GM12878 (cell line): Measurements from ENCODE around the gene NSUN5. TPM values are rescaled to one million over a fixed set of nuclear protein-coding genes. Genes with fewer than 3 reads are reported as not detected.

Source experiments
- ATAC-seq: fragments of 200-7000 bp; cut with Tn5 transposase; 3 replicates; pipeline ENCODE4 v1.9.1; 2020; ENCODE audit warnings: mild to moderate bottlenecking, moderate library complexity
- BruUV-seq: library from RNA; stranded (reverse); fragments of 400-500 nt; replicated peaks from 2 replicates; lab custom pipeline; 2021; lab: Mats Ljungman, UMichigan
- CTCF ChIA-PET: fragments of 300-600 bp; sonication (Branson Sonifier 250); formaldehyde crosslinking; extraction: SDS; loops from one replicate; lab custom pipeline; 2021; ENCODE audit warnings: inconsistent platforms; lab: Yijun Ruan, JAX
- POLR2A ChIA-PET: fragments of 350-600 bp; formaldehyde crosslinking; extraction: SDS; loops from one replicate; lab custom pipeline; 2021; ENCODE audit warnings: inconsistent platforms; lab: Charles Lee
- RAD21 ChIA-PET: fragments of 300-600 bp; sonication (Branson Sonifier 250); formaldehyde crosslinking; loops from one replicate; lab custom pipeline; 2023; ENCODE audit warnings: antibody characterized with exemption; ENCODE audit not compliant: unreplicated experiment; lab: Charles Lee
- SMC1A ChIA-PET: fragments of 300-600 bp; sonication (Branson Sonifier 250); formaldehyde crosslinking; loops from one replicate; lab custom pipeline; 2023; ENCODE audit not compliant: unreplicated experiment, uncharacterized antibody; lab: Charles Lee
- DNase-seq: peaks from one replicate; pipeline ENCODE4 v3.0.0-alpha.2; 2011; ENCODE audit warnings: low read depth, low spot score
- FAIRE-seq: peaks from 3 replicates; lab custom pipeline; 2011; peaks lifted over from hg19 to GRCh38; lab: Jason Lieb, UNC
- H2AFZ ChIP-seq: 2 replicates; pipeline ENCODE4 v1.6.0; 2011; ENCODE audit warnings: low read depth, low read length, control low read depth; ENCODE audit not compliant: control insufficient read depth
- H3K27ac ChIP-seq: 2 replicates; pipeline ENCODE4 v1.5.1; 2011; ENCODE audit warnings: control low read depth; ENCODE audit not compliant: control insufficient read depth, insufficient read depth
- H3K27me3 ChIP-seq, 2 experiments: replicated peaks in 1 of 2; 2 replicates each; pipeline versions ENCODE4 v1.6.0 to v1.6.1; 2011; ENCODE audit warnings: low read length in 1 of 2; ENCODE audit not compliant: control insufficient read depth in 2 of 2, insufficient read depth in 2 of 2
- H3K36me3 ChIP-seq, 2 experiments: 2 replicates each; pipeline ENCODE4 v1.5.1; 2011; ENCODE audit warnings: low read length in 1 of 2; ENCODE audit not compliant: control insufficient read depth in 2 of 2, insufficient read depth in 2 of 2
- H3K4me1 ChIP-seq: 2 replicates; pipeline ENCODE4 v1.6.1; 2011; ENCODE audit warnings: mild to moderate bottlenecking, low read length, moderate library complexity, mixed read lengths; ENCODE audit not compliant: control insufficient read depth, insufficient read depth
- H3K4me2 ChIP-seq: 2 replicates; pipeline ENCODE4 v1.6.0; 2011; ENCODE audit warnings: control low read depth; ENCODE audit not compliant: control insufficient read depth, insufficient read depth
- H3K4me3 ChIP-seq: fragments of 200-600 bp; sonication (generic); 2 replicates; pipeline ENCODE4 v1.5.1; 2016
- H3K79me2 ChIP-seq: 2 replicates; pipeline ENCODE4 v1.6.0; 2011; ENCODE audit warnings: low read length; ENCODE audit not compliant: control insufficient read depth, insufficient read depth
- H3K9ac ChIP-seq: 2 replicates; pipeline ENCODE4 v1.8.0; 2011; ENCODE audit warnings: low read length, control low read depth, mixed read lengths; ENCODE audit not compliant: control insufficient read depth, insufficient read depth
- H3K9me3 ChIP-seq: replicated peaks from 3 replicates; pipeline ENCODE4 v1.5.1; 2011; ENCODE audit warnings: mild to moderate bottlenecking, low read length; ENCODE audit not compliant: control insufficient read depth, insufficient read depth
- H4K20me1 ChIP-seq: 2 replicates; pipeline ENCODE4 v1.6.0; 2011; ENCODE audit not compliant: control insufficient read depth, insufficient read depth
- CHD4 ChIP-seq: fragments of 200-600 bp; sonication (generic); IDR thresholded peaks from 2 replicates; pipeline ENCODE4 v1.6.1; 2016; ENCODE audit warnings: mild to moderate bottlenecking
- FOS ChIP-seq: IDR thresholded peaks from 3 replicates; pipeline ENCODE4 v1.6.1; 2011; ENCODE audit warnings: borderline replicate concordance; ENCODE audit not compliant: insufficient read length; ENCODE audit errors: extremely low read depth
- PML ChIP-seq: IDR thresholded peaks from 2 replicates; pipeline ENCODE4 v1.6.1; 2012; ENCODE audit warnings: low read length, inconsistent platforms
- ZNF622 ChIP-seq: fragments of 450-650 bp; IDR thresholded peaks from 2 replicates; pipeline ENCODE4 v1.6.1; 2017; ENCODE audit warnings: mild to moderate bottlenecking, inconsistent platforms
- WGBS: methylation state at CpG from one replicate; pipeline ENCODE4 v1.1.6; 2016; ENCODE audit warnings: low lambda C conversion rate; ENCODE audit not compliant: insufficient replicate concordance, insufficient coverage; ENCODE audit errors: missing lambda C conversion rate; 5-methylcytosine and 5-hydroxymethylcytosine counted together
- in situ Hi-C: fragments of 300-500 bp; cut with MboI; formaldehyde crosslinking; loops from 9 replicates; pipeline ENCODE4 v1.14.3; 2018; ENCODE audit warnings: mixed read lengths
- intact Hi-C: fragments of 100-400 bp; cut with micrococcal nuclease; formaldehyde crosslinking; loops from one replicate; pipeline ENCODE4 v1.14.2; 2022; ENCODE audit not compliant: unreplicated experiment
- polyA plus RNA-seq, 11 experiments: library from polyadenylated mRNA; depleted of rRNA in 4 of 11; unstranded in 6 of 11; stranded (reverse) in 5 of 11; fragments of >200 nt; fragmentation: Nextera tagmentation in 4 of 11; fragmentation: Illumina TruSeq in 1 of 11; extraction: Ambion mirVana in 4 of 11; extraction: Trizol in 1 of 11; gene quantifications; 1 replicate in 1 of 11; 2 replicates in 10 of 11; pipeline versions ENCODE4 v1.2.1 to v1.2.3, GENCODE V29; 2011 to 2016; ENCODE audit warnings: inconsistent platforms in 2 of 11, missing spikeins in 2 of 11, low read depth in 1 of 11
- total RNA-seq, 4 experiments: library from RNA; depleted of rRNA in 3 of 4; stranded (reverse); fragments of >200 nt in 3 of 4; fragmentation: Illumina TruSeq in 1 of 4; extraction: Trizol in 1 of 4; gene quantifications; 2 replicates each; pipeline versions ENCODE4 v1.2.1 to v1.2.3, GENCODE V29; 2013 to 2021
- TF ChIP-seq, protein P1 (sequence below): fragments of 450-650 bp; IDR thresholded peaks from 2 replicates; pipeline ENCODE4 v1.6.1; 2016; ENCODE audit warnings: mild to moderate bottlenecking

The NSUN5 gene
- total and polyA plus RNA-seq, 10 of the 15 experiments (the other 5 are each of a cell fraction or from before 2014, with no cell fraction given), result 2.0 to 63.4 (median 38.2) TPM

DNA sequence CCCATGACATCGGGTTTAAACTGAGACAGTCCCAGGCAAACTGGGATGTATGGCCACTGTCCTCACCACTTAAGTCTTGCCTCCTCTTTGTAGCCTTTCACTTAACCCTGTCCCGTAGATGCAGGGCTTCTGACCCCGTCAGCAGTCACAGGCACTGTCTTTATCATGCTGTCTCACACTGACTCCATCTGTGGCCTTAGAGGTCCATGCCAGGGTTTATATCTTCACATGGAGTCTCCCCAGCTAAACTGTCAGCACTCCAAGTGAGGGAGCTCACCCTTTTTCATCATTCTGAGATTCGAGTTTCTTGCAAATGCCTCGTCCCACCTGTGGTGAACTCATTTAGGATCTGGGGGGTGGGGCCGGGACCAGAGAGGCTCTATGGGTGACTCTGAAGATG lies 22.1 kb upstream of the NSUN5 start (continued):
- TF ChIP-seq, protein P1, sequence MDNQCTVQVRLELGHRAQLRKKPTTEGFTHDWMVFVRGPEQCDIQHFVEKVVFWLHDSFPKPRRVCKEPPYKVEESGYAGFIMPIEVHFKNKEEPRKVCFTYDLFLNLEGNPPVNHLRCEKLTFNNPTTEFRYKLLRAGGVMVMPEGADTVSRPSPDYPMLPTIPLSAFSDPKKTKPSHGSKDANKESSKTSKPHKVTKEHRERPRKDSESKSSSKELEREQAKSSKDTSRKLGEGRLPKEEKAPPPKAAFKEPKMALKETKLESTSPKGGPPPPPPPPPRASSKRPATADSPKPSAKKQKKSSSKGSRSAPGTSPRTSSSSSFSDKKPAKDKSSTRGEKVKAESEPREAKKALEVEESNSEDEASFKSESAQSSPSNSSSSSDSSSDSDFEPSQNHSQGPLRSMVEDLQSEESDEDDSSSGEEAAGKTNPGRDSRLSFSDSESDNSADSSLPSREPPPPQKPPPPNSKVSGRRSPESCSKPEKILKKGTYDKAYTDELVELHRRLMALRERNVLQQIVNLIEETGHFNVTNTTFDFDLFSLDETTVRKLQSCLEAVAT, result no peak
- TF ChIP-seq CHD4 (no peak), PML (no peak), FOS (no peak)
- TF ChIP-seq, all 136 proteins: peak for 0

DNA sequence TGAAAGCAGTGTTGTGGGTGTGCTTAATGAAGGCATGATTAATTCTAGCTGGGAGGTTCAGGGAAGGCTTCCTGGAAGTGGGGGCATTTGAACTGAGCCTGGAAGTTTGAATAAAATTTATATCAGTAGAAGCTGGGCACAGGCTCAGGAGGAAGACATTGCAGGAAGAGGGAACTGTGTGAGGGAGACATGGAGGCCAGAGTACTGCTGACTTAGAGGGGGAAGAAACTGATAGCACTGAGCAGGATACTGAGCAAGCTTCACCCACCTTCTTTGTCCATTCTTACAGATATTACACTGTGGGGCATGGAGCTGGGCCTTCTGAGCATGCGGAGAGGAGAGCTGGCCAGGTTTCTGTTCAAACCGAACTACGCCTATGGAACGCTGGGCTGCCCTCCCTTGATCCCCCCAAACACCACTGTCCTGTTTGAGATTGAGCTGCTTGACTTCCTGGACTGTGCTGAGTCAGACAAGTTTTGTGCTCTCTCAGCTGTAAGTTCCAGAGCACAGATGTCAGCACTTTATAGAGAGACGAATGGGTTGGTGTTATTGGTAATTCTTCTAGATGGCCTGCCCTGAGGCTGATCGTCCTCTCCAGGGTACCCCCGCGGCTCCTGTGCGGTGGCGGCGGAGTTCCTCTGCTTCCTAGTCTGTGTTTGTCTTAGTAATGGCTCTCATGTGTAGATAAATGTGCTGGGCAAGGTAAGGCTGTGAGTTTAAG lies 21.4 kb upstream of the NSUN5 start:
- no peaks in the 10 kb centered on the region for H3K36me3 ChIP-seq
- no peak overlapping the region for H3K27ac ChIP-seq
- ChIA-PET RAD21 (no interaction called here), SMC1A (no interaction called here), CTCF (interaction anchor here (1.7 kb wide), 1 partner anchor 122 kb away, joined by 5 read pairs; no protein-coding TSS in a partner anchor), POLR2A (no interaction called here)
- no peaks in the 10 kb centered on the region for H4K20me1 ChIP-seq
- in situ Hi-C loops, result no loop called here
- FAIRE-seq (no peak), DNase-seq (no peak), ATAC-seq (no peak)
- H3K9ac ChIP-seq, result no peak overlapping the region
- H3K4me1 ChIP-seq, result no peaks in the 10 kb centered on the region
- H3K4me3 ChIP-seq, result no peak overlapping the region
- peaks cover 0 to 3% of the 10 kb centered on the region in 2 experiments; a peak in 2 of 4 replicates for H3K27me3 ChIP-seq
- TF ChIP-seq ZNF622, result no peak
- no TSS peak for BruUV-seq
- H2AFZ ChIP-seq, result no peak overlapping the region
- no peaks in the 10 kb centered on the region for H3K79me2 ChIP-seq
- H3K9me3 ChIP-seq, result no peaks in the 10 kb centered on the region
- H3K4me2 ChIP-seq, result no peak overlapping the region
- intact Hi-C loops, result no loop called here
- WGBS, result 63% methylated on average over 11 of the region's 11 CpGs
